Measurements from ENCODE around the gene SLC6A19. TPM values are rescaled to one million over a fixed set of nuclear protein-coding genes. Genes with fewer than 3 reads are reported as not detected.

Gene SLC6A19
- total and polyA plus RNA-seq, 8 donors = 0.13 to 5.5 (median 0.43) TPM; not detected in 3

- Histone ChIP-seq H3K9me3 (no peaks in the 10 kb centered on the region), H3K27ac (no peak overlapping the region), H3K36me3 (no peaks in the 10 kb centered on the region), H3K4me3 (no peak overlapping the region), H3K4me1 (no peaks in the 10 kb centered on the region), H3K27me3 (peaks cover 0 to 55% (median 5%) of the 10 kb centered on the region in 3 donors)
- TF ChIP-seq EP300 (IDR thresholded peaks at IDR 0.05) (no peak), POLR2A (IDR thresholded peaks at IDR 0.05) (no peak), POLR2AphosphoS5 (IDR thresholded peaks at IDR 0.05) (no peak), CTCF (IDR thresholded peaks at IDR 0.05) (no peak)
- DNase-seq = no peak
- intact Hi-C loops (cut with DNase I; ENCODE audit: low total_unique reads) = no loop called here
- 64 to 79% (median 75%) methylated on average over 17 to 18 of the region's 18 CpGs for WGBS, 5 donors
These were observed 8.3 kb upstream of the SLC6A19 start for GRCh38 chr5:1192971-1193590.

- H3K27me3 ChIP-seq = peaks cover 0 to 60% (median 6%) of the 10 kb centered on the region in 3 donors
- TF ChIP-seq POLR2A (IDR thresholded peaks at IDR 0.05) = no peak
- no peak for TF ChIP-seq EP300 (IDR thresholded peaks at IDR 0.05)
- TF ChIP-seq POLR2AphosphoS5 (IDR thresholded peaks at IDR 0.05) = no peak
- no peaks in the 10 kb centered on the region for H3K9me3 ChIP-seq
- no peak overlapping the region for H3K4me3 ChIP-seq
- DNase-seq = no peak
- no peaks in the 10 kb centered on the region for H3K36me3 ChIP-seq
- WGBS, 5 donors = 83 to 86% (median 85%) methylated on average over 26 to 28 of the region's 28 CpGs
- H3K4me1 ChIP-seq = no peaks in the 10 kb centered on the region
- H3K27ac ChIP-seq = no peak overlapping the region
- intact Hi-C loops (cut with DNase I; ENCODE audit: low total_unique reads) = no loop called here
These were observed 7.8 kb upstream of the SLC6A19 start for GRCh38 chr5:1193591-1193985.

- Histone ChIP-seq H3K27ac (no peak overlapping the region), H3K27me3 (peaks cover 0 to 65% (median 6%) of the 10 kb centered on the region in 3 donors), H3K4me3 (no peak overlapping the region), H3K4me1 (no peaks in the 10 kb centered on the region), H3K36me3 (no peaks in the 10 kb centered on the region), H3K9me3 (no peaks in the 10 kb centered on the region)
- intact Hi-C loops (cut with DNase I; ENCODE audit: low total_unique reads) = no loop called here
- no peak for TF ChIP-seq POLR2A (IDR thresholded peaks at IDR 0.05)
- 80 to 88% (median 86%) methylated on average over 6 of the region's 6 CpGs for WGBS, 5 donors
- no peak for DNase-seq
These were observed 7.0 kb upstream of the SLC6A19 start for GRCh38 chr5:1194378-1194777.

GRCh38 chr5:1195439-1195838 is 6.0 kb upstream of the SLC6A19 start:
- H3K36me3 ChIP-seq = no peaks in the 10 kb centered on the region
- WGBS, 5 donors = 92 to 98% (median 93%) methylated on average over 5 of the region's 5 CpGs
- H3K9me3 ChIP-seq = no peaks in the 10 kb centered on the region
- intact Hi-C loops (cut with DNase I; ENCODE audit: low total_unique reads) = no loop called here
- H3K4me3 ChIP-seq = no peak overlapping the region
- peaks cover 5 to 8% (median 8%) of the 10 kb centered on the region in 4 donors for H3K4me1 ChIP-seq
- no peak for TF ChIP-seq EP300 (IDR thresholded peaks at IDR 0.05)
- no peak for TF ChIP-seq POLR2AphosphoS5 (IDR thresholded peaks at IDR 0.05)
- no peak for TF ChIP-seq CTCF (IDR thresholded peaks at IDR 0.05)
- TF ChIP-seq POLR2A (IDR thresholded peaks at IDR 0.05) = no peak
- H3K27me3 ChIP-seq = peaks cover 0 to 65% (median 6%) of the 10 kb centered on the region in 3 donors
- no peak for DNase-seq
- H3K27ac ChIP-seq = no peak overlapping the region

- peaks cover 5 to 13% (median 12%) of the 10 kb centered on the region in 4 donors for H3K4me1 ChIP-seq
- peaks cover 0 to 67% (median 6%) of the 10 kb centered on the region in 3 donors for H3K27me3 ChIP-seq
- 82 to 89% (median 89%) methylated on average over 18 to 24 of the region's 24 CpGs for WGBS, 5 donors
- no peak overlapping the region for H3K27ac ChIP-seq
- no peak overlapping the region for H3K4me3 ChIP-seq
- intact Hi-C loops (cut with DNase I; ENCODE audit: low total_unique reads) = no loop called here
- no peaks in the 10 kb centered on the region for H3K36me3 ChIP-seq
- TF ChIP-seq EP300 (IDR thresholded peaks at IDR 0.05) (no peak), POLR2A (IDR thresholded peaks at IDR 0.05) (no peak), CTCF (IDR thresholded peaks at IDR 0.05) (no peak), POLR2AphosphoS5 (IDR thresholded peaks at IDR 0.05) (no peak)
- no peaks in the 10 kb centered on the region for H3K9me3 ChIP-seq
- DNase-seq = no peak
These were observed 5.5 kb upstream of the SLC6A19 start for GRCh38 chr5:1195916-1196315.

Measured in stomach (tissue), 9 donors.